SK-N-SH (cell line): ENCODE data around the gene TNFRSF19. TPM values are rescaled to one million over a fixed set of nuclear protein-coding genes. Genes with fewer than 3 reads are reported as not detected.

Source experiments
- CTCF ChIA-PET: fragments of 300-600, 350-600 bp; formaldehyde crosslinking; extraction: SDS; loops from one replicate; lab custom pipeline; 2021; lab: Yijun Ruan, JAX
- POLR2A ChIA-PET: fragments of 350-600 bp; sonication (Branson Sonifier 250); formaldehyde crosslinking; extraction: SDS; loops from one replicate; lab custom pipeline; 2020; ENCODE audit warnings: antibody characterized with exemption, inconsistent platforms; lab: Yijun Ruan, JAX
- DNase-seq: peaks from one replicate; pipeline ENCODE4 v3.0.0; 2012
- H2AFZ ChIP-seq: fragments of 200-600 bp; sonication (generic); 2 replicates; pipeline ENCODE4 v1.8.1; 2016; ENCODE audit warnings: antibody characterized with exemption, mild to moderate bottlenecking, low read depth
- H3F3A ChIP-seq: fragments of 200-600 bp; sonication (generic); replicated peaks from 2 replicates; pipeline ENCODE3; 2016; ENCODE audit warnings: antibody characterized with exemption, mild to moderate bottlenecking; ENCODE audit not compliant: insufficient read depth
- H3K27ac ChIP-seq, 2 experiments: fragments of 200-500 bp in 1 of 2; fragments of 200-600 bp in 1 of 2; sonication (Bioruptor generic) in 1 of 2; sonication (generic), shearing (Covaris generic) in 1 of 2; 2 replicates each; pipeline versions ENCODE4 v1.5.1 to v1.6.1; 2014 to 2016; ENCODE audit warnings: low read depth in 2 of 2, inconsistent platforms in 1 of 2, low read length in 1 of 2, mild to moderate bottlenecking in 1 of 2, mixed read lengths in 1 of 2
- H3K27me3 ChIP-seq: fragments of 200-600 bp; sonication (generic), shearing (Covaris generic); 2 replicates; pipeline ENCODE4 v1.6.1; 2016; ENCODE audit warnings: mixed run types; ENCODE audit not compliant: insufficient read depth
- H3K36me3 ChIP-seq, 2 experiments: fragments of 200-500 bp in 1 of 2; fragments of 200-600 bp in 1 of 2; sonication (Bioruptor generic) in 1 of 2; sonication (generic) in 1 of 2; replicated peaks in 1 of 2; 2 replicates each; pipeline versions ENCODE3 to v1.5.1; 2014 to 2016; ENCODE audit warnings: low read length in 1 of 2, mild to moderate bottlenecking in 1 of 2; ENCODE audit not compliant: insufficient read depth in 2 of 2, control insufficient read depth in 1 of 2
- H3K4me1 ChIP-seq, 2 experiments: fragments of 200-500 bp in 1 of 2; fragments of 200-600 bp in 1 of 2; sonication (Bioruptor generic) in 1 of 2; sonication (generic), shearing (Covaris generic) in 1 of 2; 2 replicates each; pipeline versions ENCODE4 v1.5.1 to v1.6.1; 2014 to 2016; ENCODE audit warnings: low read depth in 1 of 2, low read length in 1 of 2, mixed run types in 1 of 2; ENCODE audit not compliant: insufficient read depth in 2 of 2, control insufficient read depth in 1 of 2
- H3K4me2 ChIP-seq: fragments of 200-600 bp; sonication (generic), shearing (Covaris generic); 2 replicates; pipeline ENCODE4 v1.6.1; 2017; ENCODE audit warnings: mixed run types
- H3K4me3 ChIP-seq, 2 experiments: fragments of 200-500 bp in 1 of 2; fragments of 200-600 bp in 1 of 2; sonication (Bioruptor generic) in 1 of 2; sonication (generic), shearing (Covaris generic) in 1 of 2; 2 replicates each; pipeline versions ENCODE4 v1.5.1 to v1.8.1; 2014 to 2016; ENCODE audit warnings: low read depth in 2 of 2, inconsistent platforms in 1 of 2, low read length in 1 of 2, mild to moderate bottlenecking in 1 of 2, mixed read lengths in 1 of 2, moderate library complexity in 1 of 2
- H3K79me2 ChIP-seq: fragments of 200-600 bp; sonication (generic); 2 replicates; pipeline ENCODE4 v1.8.1; 2017; ENCODE audit warnings: mild to moderate bottlenecking; ENCODE audit not compliant: insufficient read depth
- H3K9ac ChIP-seq: fragments of 200-600 bp; sonication (generic); 2 replicates; pipeline ENCODE4 v1.6.1; 2017; ENCODE audit warnings: mixed run types
- H3K9me2 ChIP-seq: fragments of 200-600 bp; sonication (generic); 2 replicates; pipeline ENCODE4 v1.6.1; 2017; ENCODE audit warnings: mixed run types
- H3K9me3 ChIP-seq: fragments of 200-600 bp; sonication (generic); 2 replicates; pipeline ENCODE4 v1.6.1; 2017; ENCODE audit warnings: mixed run types, mild to moderate bottlenecking, moderate library complexity
- H4K20me1 ChIP-seq: fragments of 200-600 bp; sonication (generic); 2 replicates; pipeline ENCODE4 v1.6.1; 2017; ENCODE audit warnings: mild to moderate bottlenecking, mixed run types; ENCODE audit not compliant: insufficient read depth
- CTCF ChIP-seq: fragments of 200-600 bp; sonication (generic); IDR thresholded peaks from 2 replicates; pipeline ENCODE4 v1.6.1; 2017; ENCODE audit warnings: antibody characterized with exemption, mild to moderate bottlenecking, moderate library complexity
- FOSL2 ChIP-seq: IDR thresholded peaks from 2 replicates; pipeline ENCODE4 v1.4.0; 2012; ENCODE audit warnings: low read depth, mild to moderate bottlenecking, moderate library complexity, borderline replicate concordance
- FOXJ3 ChIP-seq: sonication (generic); formaldehyde crosslinking; IDR thresholded peaks from 2 replicates; pipeline ENCODE4 v1.5.1; 2020; ENCODE audit warnings: mild to moderate bottlenecking, missing genetic modification reagents
- GABPA ChIP-seq: IDR thresholded peaks from 2 replicates; pipeline ENCODE4 v1.4.0; 2012; ENCODE audit warnings: low read depth, mild to moderate bottlenecking
- GATA2 ChIP-seq: sonication (generic); formaldehyde crosslinking; IDR thresholded peaks from 2 replicates; pipeline ENCODE4 v1.5.0; 2020; ENCODE audit warnings: mild to moderate bottlenecking, missing genetic modification reagents
- IRF3 ChIP-seq: fragments of 150-350 bp; IDR thresholded peaks from 2 replicates; pipeline ENCODE4 v1.6.1; 2016; ENCODE audit warnings: mild to moderate bottlenecking, low read depth, low read length
- MEF2A ChIP-seq: IDR thresholded peaks from 2 replicates; pipeline ENCODE4 v1.4.0; 2012; ENCODE audit warnings: low read depth, borderline replicate concordance
- NFIC ChIP-seq: IDR thresholded peaks from 2 replicates; pipeline ENCODE4 v1.4.0; 2012; ENCODE audit warnings: borderline replicate concordance
- POLR2AphosphoS5 ChIP-seq: IDR thresholded peaks from 2 replicates; pipeline ENCODE4 v1.6.1; 2012; ENCODE audit warnings: low read depth, low read length
- SIN3A ChIP-seq: IDR thresholded peaks from 2 replicates; pipeline ENCODE4 v1.6.1; 2012; ENCODE audit warnings: low read depth, mild to moderate bottlenecking, low read length, moderate library complexity, borderline replicate concordance
- SMC3 ChIP-seq: IDR thresholded peaks from 2 replicates; pipeline ENCODE4 v1.6.1; 2012; ENCODE audit warnings: low read depth, low read length, improper control_type of control experiment
- TAF1 ChIP-seq: IDR thresholded peaks from 2 replicates; pipeline ENCODE4 v1.6.1; 2012; ENCODE audit warnings: low read depth, mild to moderate bottlenecking, low read length, moderate library complexity, borderline replicate concordance
- TCF12 ChIP-seq: IDR thresholded peaks from 2 replicates; pipeline ENCODE4 v1.4.0; 2012
- USF2 ChIP-seq: fragments of 150-350 bp; IDR thresholded peaks from 2 replicates; pipeline ENCODE4 v1.6.1; 2017; ENCODE audit warnings: antibody characterized with exemption, low read length, low read depth, borderline replicate concordance
- WGBS: methylation state at CpG from one replicate; pipeline ENCODE4 v1.1.6; 2017; ENCODE audit warnings: low lambda C conversion rate; 5-methylcytosine and 5-hydroxymethylcytosine counted together
- polyA plus RNA-seq, 3 experiments: library from polyadenylated mRNA; depleted of rRNA; stranded (reverse); fragments of >200 nt; gene quantifications; 2 replicates each; pipeline ENCODE4 v1.2.3, GENCODE V29; 2012

The TNFRSF19 gene
- polyA plus RNA-seq, 1 of the 3 experiments (the other 2 are of a cell fraction), result 4.6 TPM

GRCh38 chr13:23671377-23671776, 101.2 kb downstream of the TNFRSF19 start:
- peaks cover 20% of the 10 kb centered on the region for H3F3A ChIP-seq
- H3K4me2 ChIP-seq, result no peak overlapping the region
- peaks cover 0 to 7% of the 10 kb centered on the region in 2 experiments for H3K36me3 ChIP-seq
- DNase-seq, result no peak
- no peaks in the 10 kb centered on the region for H4K20me1 ChIP-seq
- H3K27ac ChIP-seq, result peak overlapping the region in 1 of 2 experiments; percentile 18; a peak in 1 of 4 replicates
- CTCF ChIA-PET, result interaction anchor here (0.5 to 1.0 kb wide), 3 partner anchors 9 to 205 kb away, joined by 3 read pairs; no protein-coding TSS in a partner anchor
- POLR2A ChIA-PET, result interaction anchor here (0.9 kb wide), 1 partner anchor 100 kb away, joined by 3 read pairs; no protein-coding TSS in a partner anchor
- 67% methylated on average over 2 of the region's 2 CpGs for WGBS
- no peaks in the 10 kb centered on the region for H3K27me3 ChIP-seq
- H3K9me2 ChIP-seq, result no peaks in the 10 kb centered on the region
- H3K4me3 ChIP-seq, result no peak overlapping the region
- H3K79me2 ChIP-seq, result no peaks in the 10 kb centered on the region
- no peak overlapping the region for H3K9ac ChIP-seq
- peak overlapping the region; percentile 52; the same call in 1 of the 2 replicates for H2AFZ ChIP-seq
- H3K4me1 ChIP-seq, result peaks cover 5 to 7% of the 10 kb centered on the region in 2 experiments; a peak in 3 of 4 replicates
- peak; percentile 64 for TF ChIP-seq TCF12
- TF ChIP-seq MEF2A, result no peak
- TF ChIP-seq, all 33 proteins: peak for 1
- no peaks in the 10 kb centered on the region for H3K9me3 ChIP-seq

GRCh38 chr13:23671897-23672296, 101.7 kb downstream of the TNFRSF19 start:
- Histone ChIP-seq H3F3A (peaks cover 20% of the 10 kb centered on the region), H3K9me3 (no peaks in the 10 kb centered on the region), H3K4me1 (peaks cover 5 to 7% of the 10 kb centered on the region in 2 experiments; a peak in 3 of 4 replicates), H3K9ac (no peak overlapping the region), H3K27me3 (no peaks in the 10 kb centered on the region), H4K20me1 (no peaks in the 10 kb centered on the region), H3K27ac (peak overlapping the region in 1 of 2 experiments; percentile 18; a peak in 1 of 4 replicates), H2AFZ (no peak overlapping the region), H3K79me2 (no peaks in the 10 kb centered on the region), H3K9me2 (no peaks in the 10 kb centered on the region)
- DNase-seq, result no peak
- CTCF ChIA-PET, result interaction anchor here (0.5 to 0.6 kb wide), 2 partner anchors 9 to 20 kb away, joined by 3 read pairs; no protein-coding TSS in a partner anchor
- TF ChIP-seq FOXJ3 (CRISPR knock-in tag) (no peak), NFIC (no peak), CTCF (no peak), IRF3 (no peak), FOSL2 (no peak), GATA2 (CRISPR knock-in tag) (no peak), SIN3A (no peak), GABPA (no peak), POLR2AphosphoS5 (no peak), SMC3 (no peak), USF2 (no peak), TAF1 (no peak)
- TF ChIP-seq, all 33 proteins: peak for 0
- Histone ChIP-seq H3K4me3 (no peak overlapping the region), H3K4me2 (no peak overlapping the region), H3K36me3 (peaks cover 0 to 7% of the 10 kb centered on the region in 2 experiments)
- 97% methylated on average over 3 of the region's 3 CpGs for WGBS
- POLR2A ChIA-PET, result no interaction called here
